Activated naive CD8-positive, alpha-beta T cell treated with anti-CD3 and anti-CD28 coated beads, Interleukin-2, amount 50 U/mL, for 24 hours (primary cell): Measurements from ENCODE around the gene EREG.

ENCODE experiments used
- ATAC-seq: fragments of 150-1000 bp; cut with Tn5 transposase; one replicate; pipeline ENCODE4 v1.10.0; 2021
- DNase-seq: peaks from one replicate; pipeline ENCODE4 v3.0.0; 2021
- H3K27ac Mint-ChIP-seq: one replicate; pipeline ENCODE4 v1.8.0; 2021; ENCODE audit warnings: mild to moderate bottlenecking, mixed read lengths
- H3K27me3 Mint-ChIP-seq: one replicate; pipeline ENCODE4 v1.8.0; 2021; ENCODE audit warnings: mixed read lengths
- H3K36me3 Mint-ChIP-seq: one replicate; pipeline ENCODE4 v1.8.0; 2021; ENCODE audit warnings: low read depth, mixed read lengths
- H3K4me1 Mint-ChIP-seq: one replicate; pipeline ENCODE4 v1.8.0; 2021; ENCODE audit warnings: mixed read lengths
- H3K4me3 Mint-ChIP-seq: one replicate; pipeline ENCODE4 v1.8.0; 2021; ENCODE audit warnings: mild to moderate bottlenecking, moderate library complexity, mixed read lengths
- H3K9me3 Mint-ChIP-seq: one replicate; pipeline ENCODE4 v1.8.0; 2021; ENCODE audit warnings: mixed read lengths

EREG gene

DNA sequence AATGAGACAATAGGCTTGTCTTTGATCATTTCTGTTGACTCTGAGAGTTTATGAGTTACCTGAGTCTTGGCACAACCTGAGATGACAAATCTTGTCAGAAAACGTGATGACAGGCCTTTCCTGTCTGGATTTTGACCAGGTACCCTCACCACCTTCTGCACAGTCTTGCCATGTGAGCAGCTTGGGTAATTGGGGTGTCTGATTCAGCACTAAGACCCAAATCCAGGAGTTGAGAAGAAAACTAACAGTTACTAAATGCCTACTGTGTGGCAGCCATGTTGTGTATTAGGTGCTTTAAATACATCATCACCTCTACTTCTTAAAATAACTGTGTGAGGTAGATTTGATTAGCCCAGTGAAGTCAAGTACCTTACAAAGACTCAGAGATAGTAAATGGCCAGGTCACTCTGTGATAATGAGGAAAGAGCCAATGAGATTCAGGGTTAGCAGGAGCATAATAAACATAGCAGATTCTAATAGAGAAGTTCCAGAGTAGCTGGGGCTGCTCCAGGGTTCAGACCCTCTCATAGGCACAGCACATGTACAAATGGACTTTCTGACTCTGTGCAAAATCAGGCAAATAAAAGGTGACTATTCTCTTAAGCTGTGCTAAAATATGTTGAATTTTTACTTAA, 2.8 kb downstream of the EREG start:
- peaks cover 39% of the 10 kb centered on the region for H3K27me3 Mint-ChIP-seq
- H3K27ac Mint-ChIP-seq = no peak overlapping the region
- ATAC-seq (no peak), DNase-seq (no peak)
- no peaks in the 10 kb centered on the region for H3K9me3 Mint-ChIP-seq
- no peaks in the 10 kb centered on the region for H3K36me3 Mint-ChIP-seq
- H3K4me1 Mint-ChIP-seq = peaks cover 11% of the 10 kb centered on the region
- H3K4me3 Mint-ChIP-seq = no peak overlapping the region

DNA sequence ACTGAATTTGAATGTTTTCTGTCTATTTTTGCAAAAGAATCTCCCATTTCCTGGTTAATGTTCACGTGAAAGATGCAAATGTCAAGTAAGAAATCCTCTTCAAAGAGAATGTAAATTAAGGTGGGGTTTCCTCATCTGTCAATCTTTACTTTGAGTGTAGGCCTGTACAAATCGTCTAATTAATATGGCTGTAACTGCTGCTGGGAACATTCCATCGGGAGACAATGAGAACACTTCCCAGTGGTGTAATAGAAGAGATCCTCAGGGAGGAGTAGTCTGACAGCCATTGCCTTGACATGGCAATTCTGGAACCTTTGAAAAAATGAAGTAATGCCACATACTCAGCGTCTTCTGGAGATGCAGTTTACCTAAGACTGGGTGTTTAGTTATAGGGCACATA, 3.7 kb downstream of the EREG start:
- Mint-ChIP-seq H3K36me3 (no peaks in the 10 kb centered on the region), H3K9me3 (no peaks in the 10 kb centered on the region), H3K4me3 (no peak overlapping the region), H3K27ac (no peak overlapping the region), H3K4me1 (peaks cover 11% of the 10 kb centered on the region), H3K27me3 (peaks cover 34% of the 10 kb centered on the region)
- ATAC-seq = no peak
- no peak for DNase-seq

DNA sequence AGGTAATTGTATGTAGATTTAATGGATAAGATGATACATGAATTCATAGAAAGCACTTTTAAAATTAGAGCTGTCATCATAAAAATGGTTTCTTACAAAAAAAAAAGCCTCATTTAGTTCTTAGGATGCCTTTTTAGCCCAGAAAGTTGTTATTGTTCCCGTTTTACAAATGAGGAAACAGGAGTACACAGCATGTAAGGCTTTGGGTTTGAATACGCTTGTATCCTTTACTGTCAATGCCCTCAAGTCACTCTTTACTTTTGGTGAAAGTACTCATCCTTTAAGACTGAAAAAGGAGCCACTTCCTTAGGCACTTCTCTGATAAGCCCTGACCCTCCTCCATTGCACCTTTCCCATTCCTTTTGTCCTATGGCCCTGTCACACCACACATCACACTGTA, 4.9 kb downstream of the EREG start:
- Mint-ChIP-seq H3K27ac (no peak overlapping the region), H3K36me3 (no peaks in the 10 kb centered on the region)

DNA sequence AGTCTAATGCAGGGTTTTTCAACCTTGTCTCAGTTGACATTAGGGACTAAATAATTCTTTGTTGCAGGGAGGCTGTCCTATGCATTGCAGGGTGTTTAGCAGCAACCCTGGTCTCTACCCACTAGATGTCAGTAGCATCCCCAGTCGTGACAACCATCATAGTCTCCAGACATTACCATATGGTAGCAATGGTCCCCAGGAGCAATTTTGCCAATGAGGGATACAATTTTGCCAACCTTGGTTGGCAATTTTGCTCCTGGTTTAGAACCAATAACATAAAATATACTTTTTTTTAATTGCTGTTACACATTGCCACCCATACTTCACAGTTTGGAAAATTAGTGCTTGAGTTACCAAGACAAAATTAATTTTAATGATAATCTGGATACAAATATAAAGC, 6.0 kb downstream of the EREG start:
- ATAC-seq = peak; percentile 84
- Mint-ChIP-seq H3K4me1 (peaks cover 6% of the 10 kb centered on the region), H3K4me3 (no peak overlapping the region), H3K27me3 (peaks cover 18% of the 10 kb centered on the region), H3K9me3 (no peaks in the 10 kb centered on the region), H3K36me3 (no peaks in the 10 kb centered on the region), H3K27ac (no peak overlapping the region)
- DNase-seq = peak; percentile 14

More for the DNA sequence above, 4.9 kb downstream of the EREG start:
- peaks cover 27% of the 10 kb centered on the region for H3K27me3 Mint-ChIP-seq
- peaks cover 10% of the 10 kb centered on the region for H3K4me1 Mint-ChIP-seq
- no peak for ATAC-seq
- DNase-seq = no peak
- no peaks in the 10 kb centered on the region for H3K9me3 Mint-ChIP-seq
- no peak overlapping the region for H3K4me3 Mint-ChIP-seq

DNA sequence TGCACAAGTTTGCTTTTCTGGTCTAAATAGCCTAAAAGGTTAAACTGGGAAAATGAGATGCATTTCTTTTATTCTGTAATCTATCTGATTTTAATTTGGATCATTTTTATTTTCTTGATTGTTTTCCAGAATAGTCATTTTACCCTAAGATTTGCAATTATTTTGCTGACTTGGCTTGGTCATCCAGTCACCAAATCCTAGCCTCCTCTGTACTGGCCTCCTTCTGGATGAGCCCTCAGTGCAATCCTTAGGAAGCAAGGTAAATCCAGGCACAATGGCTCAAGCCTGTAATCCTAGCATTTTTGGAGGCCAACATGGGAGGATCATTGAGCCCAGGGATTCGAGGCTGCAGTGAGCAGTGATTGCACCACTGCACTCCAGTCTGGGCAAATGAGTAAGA, 9.2 kb downstream of the EREG start:
- ATAC-seq (no peak), DNase-seq (no peak)
- Mint-ChIP-seq H3K36me3 (no peaks in the 10 kb centered on the region), H3K9me3 (no peaks in the 10 kb centered on the region), H3K4me1 (peaks cover 6% of the 10 kb centered on the region), H3K27ac (no peak overlapping the region), H3K4me3 (no peak overlapping the region), H3K27me3 (peaks cover 9% of the 10 kb centered on the region)

DNA sequence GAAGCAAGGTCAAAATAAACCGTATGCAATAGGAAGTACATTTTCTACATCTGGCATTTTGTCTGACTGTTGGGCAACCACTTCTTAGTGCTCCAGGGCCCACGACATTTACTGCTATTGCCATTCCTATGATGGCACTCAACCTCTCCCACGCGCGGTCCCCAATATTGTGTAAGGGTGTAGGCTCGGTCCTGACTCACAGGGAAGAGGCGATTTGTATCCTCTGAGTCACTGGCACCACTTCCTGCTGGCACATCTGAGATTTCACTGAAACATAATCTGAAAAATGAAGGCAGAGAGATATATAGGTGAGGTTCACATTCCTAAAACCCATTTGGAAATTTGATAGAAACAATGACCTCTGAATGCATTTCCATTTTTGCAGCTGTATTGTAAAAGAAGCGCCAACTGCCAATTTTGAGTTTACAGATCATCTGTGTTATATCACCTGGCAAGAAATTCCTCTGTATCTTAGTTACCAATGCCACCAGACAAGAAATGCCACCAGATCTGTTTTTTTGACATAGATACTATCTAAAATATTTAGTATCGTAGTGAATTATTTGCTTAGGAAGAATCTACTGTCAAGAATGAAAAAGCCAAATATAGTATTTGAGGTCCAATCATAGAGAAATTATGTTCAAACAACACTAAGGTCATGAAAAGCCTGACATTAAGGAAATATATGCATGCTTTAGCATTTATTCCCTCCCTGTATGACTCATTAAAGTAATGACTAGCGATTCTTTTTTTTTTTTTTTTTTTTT, 9.8 kb downstream of the EREG start:
- peaks cover 6% of the 10 kb centered on the region for H3K4me1 Mint-ChIP-seq
- H3K27ac Mint-ChIP-seq = peak overlapping the region; percentile 29
- peak; percentile 38 for DNase-seq
- peak; percentile 89 for ATAC-seq
- no peak overlapping the region for H3K4me3 Mint-ChIP-seq
- no peaks in the 10 kb centered on the region for H3K9me3 Mint-ChIP-seq
- H3K36me3 Mint-ChIP-seq = no peaks in the 10 kb centered on the region
- peaks cover 9% of the 10 kb centered on the region for H3K27me3 Mint-ChIP-seq

DNA sequence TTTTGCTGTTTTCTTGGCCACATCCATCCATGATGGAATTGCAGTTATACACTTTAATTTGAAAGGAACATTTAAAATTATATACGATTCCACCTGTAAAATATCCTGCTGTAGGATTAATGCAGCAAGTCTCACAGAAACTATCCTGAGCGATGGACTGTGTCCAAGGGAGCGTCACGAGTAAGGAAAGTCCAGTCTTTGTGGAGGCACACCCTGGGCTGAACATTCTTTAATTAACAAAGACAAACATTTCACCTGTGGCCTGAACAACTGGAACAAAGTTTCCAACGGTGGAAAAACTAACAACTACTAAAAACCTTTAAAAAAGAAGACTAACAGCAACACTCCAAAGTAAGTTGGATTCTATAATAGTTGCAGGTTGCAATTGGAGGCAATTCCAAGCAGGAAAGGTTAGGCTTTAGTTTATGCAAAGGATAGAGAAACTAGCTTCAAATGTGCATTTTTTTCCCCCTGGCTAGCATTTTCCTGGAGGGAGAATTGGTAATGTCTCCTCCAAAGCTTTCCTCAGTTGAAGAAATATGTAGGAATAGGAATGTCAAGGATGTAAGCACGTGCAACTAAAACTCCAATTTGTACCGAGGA, 11.0 kb downstream of the EREG start:
- Mint-ChIP-seq H3K9me3 (no peaks in the 10 kb centered on the region), H3K36me3 (no peaks in the 10 kb centered on the region), H3K4me3 (no peak overlapping the region), H3K27ac (no peak overlapping the region), H3K4me1 (peaks cover 6% of the 10 kb centered on the region), H3K27me3 (peaks cover 7% of the 10 kb centered on the region)
- DNase-seq = no peak
- no peak for ATAC-seq

DNA sequence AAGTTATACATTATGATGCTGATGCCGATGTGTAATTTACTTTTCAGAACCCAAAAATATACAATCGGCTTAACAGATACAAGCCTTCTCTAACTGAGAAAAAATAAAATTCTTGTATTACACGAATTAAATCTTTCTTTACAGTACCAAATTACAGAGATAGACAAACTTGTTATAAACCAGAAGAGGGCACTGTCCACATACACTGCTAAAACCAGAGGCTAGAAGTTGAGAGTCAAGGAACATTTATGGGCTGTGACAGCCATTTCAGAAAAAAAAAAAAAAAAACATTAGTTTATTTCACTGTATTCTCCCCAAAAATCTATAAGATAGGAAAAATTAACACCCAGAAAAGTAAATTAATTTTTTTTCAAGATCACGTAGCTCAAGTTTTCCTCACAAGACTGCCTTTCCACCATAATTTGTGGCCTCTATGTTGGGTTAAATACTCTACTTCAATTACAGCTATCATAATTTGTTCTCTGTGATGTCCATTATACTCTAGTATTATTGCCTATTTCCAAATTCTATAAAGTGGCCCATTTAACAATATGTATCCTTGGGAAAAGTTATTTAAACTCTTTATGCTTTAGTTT, 12.0 kb downstream of the EREG start:
- peaks cover 2% of the 10 kb centered on the region for H3K27me3 Mint-ChIP-seq
- H3K36me3 Mint-ChIP-seq = no peaks in the 10 kb centered on the region
- H3K4me3 Mint-ChIP-seq = no peak overlapping the region
- DNase-seq (no peak), ATAC-seq (no peak)
- H3K9me3 Mint-ChIP-seq = no peaks in the 10 kb centered on the region
- H3K4me1 Mint-ChIP-seq = peaks cover 6% of the 10 kb centered on the region
- no peak overlapping the region for H3K27ac Mint-ChIP-seq

DNA sequence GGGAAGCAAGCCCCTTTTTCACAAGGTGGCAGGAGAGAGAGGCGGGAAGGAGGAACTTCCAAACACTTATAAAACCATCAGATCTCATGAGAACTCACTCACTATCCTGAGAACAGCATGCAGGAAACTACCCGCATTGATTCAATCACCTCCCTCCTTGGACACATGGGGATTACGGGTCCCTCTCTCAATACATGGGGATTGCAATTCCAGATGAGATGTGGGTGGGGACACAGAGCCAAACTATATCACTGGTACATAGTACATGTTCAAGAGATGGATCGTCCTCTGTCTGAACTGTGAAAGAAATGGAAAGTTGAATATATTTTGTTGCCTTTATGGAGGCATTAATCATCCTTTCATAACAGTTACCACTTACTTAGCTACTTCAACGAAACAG, 12.8 kb downstream of the EREG start:
- Mint-ChIP-seq H3K27me3 (peaks cover 5% of the 10 kb centered on the region), H3K4me1 (peaks cover 6% of the 10 kb centered on the region), H3K4me3 (no peak overlapping the region), H3K27ac (no peak overlapping the region), H3K9me3 (no peaks in the 10 kb centered on the region), H3K36me3 (no peaks in the 10 kb centered on the region)
- DNase-seq (no peak), ATAC-seq (no peak)

DNA sequence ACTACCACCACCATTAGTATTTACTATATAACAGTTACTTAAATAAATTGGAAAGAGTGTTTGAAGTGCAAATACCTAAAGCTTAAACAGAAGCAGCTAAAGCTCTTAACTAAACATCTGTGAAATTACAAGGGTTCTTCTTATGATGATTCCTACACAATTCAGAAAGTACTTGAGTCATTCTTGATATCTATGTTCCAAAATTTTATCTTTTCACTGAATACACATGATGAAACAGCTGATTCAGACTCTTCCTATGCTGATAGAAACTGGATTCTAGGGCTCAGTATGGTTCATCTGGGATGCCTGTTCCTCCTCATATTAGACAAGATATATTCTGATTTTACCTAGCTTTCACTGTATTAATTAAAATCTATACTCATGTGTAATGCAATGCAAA, 13.6 kb downstream of the EREG start:
- DNase-seq = no peak
- no peak overlapping the region for H3K27ac Mint-ChIP-seq
- H3K9me3 Mint-ChIP-seq = no peaks in the 10 kb centered on the region
- peaks cover 5% of the 10 kb centered on the region for H3K27me3 Mint-ChIP-seq
- no peak for ATAC-seq
- H3K4me1 Mint-ChIP-seq = peaks cover 6% of the 10 kb centered on the region
- no peaks in the 10 kb centered on the region for H3K36me3 Mint-ChIP-seq
- H3K4me3 Mint-ChIP-seq = no peak overlapping the region

DNA sequence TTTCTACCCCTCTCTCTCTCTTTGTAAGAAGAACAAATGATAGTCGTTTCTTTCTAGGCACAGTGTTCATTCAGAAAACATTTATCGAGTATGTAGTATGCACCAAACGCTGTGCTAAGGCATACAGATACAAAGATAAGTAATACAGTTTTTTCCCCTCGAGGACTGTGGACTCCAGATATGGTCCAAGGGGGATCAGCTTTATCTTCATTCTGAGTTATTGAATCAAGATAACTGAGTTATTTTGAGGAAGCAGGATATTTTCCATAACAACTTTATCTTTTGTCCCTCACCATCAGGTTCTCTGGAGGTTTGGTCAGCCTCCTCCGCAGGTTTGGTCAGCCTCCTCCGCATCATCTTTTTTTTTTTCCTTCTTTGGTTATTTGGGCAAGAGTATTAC, 15.0 kb downstream of the EREG start:
- no peak for DNase-seq
- ATAC-seq = no peak
- peaks cover 5% of the 10 kb centered on the region for H3K27me3 Mint-ChIP-seq
- H3K27ac Mint-ChIP-seq = no peak overlapping the region
- no peaks in the 10 kb centered on the region for H3K36me3 Mint-ChIP-seq
- peaks cover 1% of the 10 kb centered on the region for H3K4me1 Mint-ChIP-seq
- H3K4me3 Mint-ChIP-seq = no peak overlapping the region
- H3K9me3 Mint-ChIP-seq = no peaks in the 10 kb centered on the region

DNA sequence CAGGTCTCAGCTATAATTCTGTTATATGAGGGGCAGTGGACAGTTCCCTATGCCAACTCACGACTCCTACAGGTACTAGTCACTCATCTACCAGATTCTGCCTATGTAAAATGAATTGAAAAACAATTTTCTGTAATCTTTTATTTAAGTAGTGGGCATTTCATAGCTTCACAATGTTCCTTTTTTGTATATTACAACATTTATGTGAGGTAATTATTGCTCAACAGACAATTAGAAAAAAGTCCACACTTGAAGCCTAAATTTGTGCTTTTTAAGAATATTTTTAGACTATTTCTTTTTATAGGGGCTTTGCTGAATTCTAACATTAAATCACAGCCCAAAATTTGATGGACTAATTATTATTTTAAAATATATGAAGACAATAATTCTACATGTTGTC, 20.4 kb downstream of the EREG start:
- H3K27ac Mint-ChIP-seq = no peak overlapping the region
- peaks cover 10% of the 10 kb centered on the region for H3K27me3 Mint-ChIP-seq
- no peak overlapping the region for H3K4me3 Mint-ChIP-seq
- H3K9me3 Mint-ChIP-seq = no peaks in the 10 kb centered on the region
- ATAC-seq = no peak
- no peak for DNase-seq
- no peaks in the 10 kb centered on the region for H3K4me1 Mint-ChIP-seq
- no peaks in the 10 kb centered on the region for H3K36me3 Mint-ChIP-seq

DNA sequence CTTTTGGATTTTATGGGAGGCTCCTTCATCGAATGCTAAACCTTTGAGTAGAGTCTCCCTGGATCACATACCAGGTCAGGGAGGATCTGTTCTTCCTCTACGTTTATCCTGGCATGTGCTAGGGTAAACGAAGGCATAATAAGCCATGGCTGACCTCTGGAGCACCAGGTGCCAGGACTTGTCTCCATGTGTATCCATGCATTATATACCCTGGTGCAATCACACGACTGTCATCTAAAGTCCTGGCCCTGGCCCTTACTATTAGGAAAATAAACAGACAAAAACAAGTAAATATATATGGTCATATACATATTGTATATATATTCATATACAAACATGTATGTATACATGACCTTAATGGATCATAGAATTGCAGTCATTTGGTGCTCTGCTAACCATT, 21.2 kb downstream of the EREG start:
- H3K4me3 Mint-ChIP-seq = no peak overlapping the region
- DNase-seq (no peak), ATAC-seq (no peak)
- H3K27me3 Mint-ChIP-seq = peaks cover 10% of the 10 kb centered on the region
- H3K27ac Mint-ChIP-seq = no peak overlapping the region
- H3K4me1 Mint-ChIP-seq = no peaks in the 10 kb centered on the region
- no peaks in the 10 kb centered on the region for H3K9me3 Mint-ChIP-seq
- H3K36me3 Mint-ChIP-seq = no peaks in the 10 kb centered on the region

DNA sequence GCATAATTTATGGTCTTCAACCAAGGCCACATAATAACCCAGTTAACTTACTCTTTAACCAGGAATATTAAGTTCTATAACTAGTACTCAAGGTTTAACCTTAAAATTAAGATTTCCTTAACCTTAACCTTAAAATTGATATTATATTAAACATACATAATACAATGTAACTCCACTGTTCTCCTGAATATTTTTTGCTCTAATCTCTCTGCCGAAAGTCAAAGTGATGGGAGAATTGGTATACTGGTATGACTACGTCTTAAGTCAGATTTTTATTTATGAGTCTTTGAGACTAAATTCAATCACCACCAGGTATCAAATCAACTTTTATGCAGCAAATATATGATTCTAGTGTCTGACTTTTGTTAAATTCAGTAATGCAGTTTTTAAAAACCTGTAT, 22.8 kb downstream of the EREG start:
- ATAC-seq = no peak
- H3K4me1 Mint-ChIP-seq = no peaks in the 10 kb centered on the region
- no peak overlapping the region for H3K27ac Mint-ChIP-seq
- H3K9me3 Mint-ChIP-seq = no peaks in the 10 kb centered on the region
- peaks cover 8% of the 10 kb centered on the region for H3K27me3 Mint-ChIP-seq
- no peaks in the 10 kb centered on the region for H3K36me3 Mint-ChIP-seq
- no peak for DNase-seq
- H3K4me3 Mint-ChIP-seq = no peak overlapping the region

DNA sequence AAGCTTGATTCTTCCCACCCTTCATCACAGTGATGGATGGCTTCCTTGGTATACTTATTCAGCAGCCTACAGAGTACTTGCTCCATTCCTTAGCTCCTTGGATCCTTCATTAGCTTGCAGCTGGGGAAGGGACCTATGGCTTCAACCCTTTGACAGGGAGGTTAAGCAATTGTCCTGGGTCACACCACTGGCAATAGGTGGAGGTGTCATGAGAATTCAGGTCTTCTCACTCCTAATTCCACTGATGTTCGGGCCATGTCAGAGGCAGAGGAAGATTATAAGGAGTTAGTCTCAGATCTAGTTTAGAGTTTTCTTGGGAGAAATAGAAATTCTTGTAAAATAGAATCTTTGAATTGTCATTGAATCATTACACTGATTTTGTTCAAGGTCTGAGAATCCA, 24.5 kb downstream of the EREG start:
- no peak overlapping the region for H3K27ac Mint-ChIP-seq
- H3K4me3 Mint-ChIP-seq = no peak overlapping the region
- peaks cover 5% of the 10 kb centered on the region for H3K27me3 Mint-ChIP-seq
- H3K36me3 Mint-ChIP-seq = no peaks in the 10 kb centered on the region
- H3K9me3 Mint-ChIP-seq = no peaks in the 10 kb centered on the region
- H3K4me1 Mint-ChIP-seq = no peaks in the 10 kb centered on the region
- no peak for DNase-seq
- no peak for ATAC-seq
